ENCODE measurements around the gene SZT2.

- TF ChIP-seq CTCF (IDR thresholded peaks at IDR 0.05; ENCODE audit: low read depth, low read length, poor library complexity, severe bottlenecking) (no peak), EZH2phosphoT487 (IDR thresholded peaks at IDR 0.05; ENCODE audit: borderline replicate concordance, low read length) (no peak)
Observed at GRCh38 chr1:43451701-43452532, 62.2 kb downstream of the SZT2 start.

Measured in DOHH2 (cell line).